Glutamatergic neuron (in vitro differentiated cells): ENCODE measurements around the gene NOPCHAP1. TPM values are rescaled to one million over a fixed set of nuclear protein-coding genes. Genes with fewer than 3 reads are reported as not detected.

Source experiments
- DNase-seq: peaks from one replicate; pipeline ENCODE4 v3.0.0; 2022
- H3K27ac Mint-ChIP-seq: one replicate; pipeline ENCODE4 v1.8.0; 2020; ENCODE audit warnings: mild to moderate bottlenecking, mixed read lengths, inconsistent platforms; ENCODE audit not compliant: unreplicated experiment
- H3K27me3 Mint-ChIP-seq: one replicate; pipeline ENCODE4 v1.8.0; 2020; ENCODE audit warnings: mild to moderate bottlenecking, moderate library complexity, mixed read lengths, inconsistent platforms; ENCODE audit not compliant: unreplicated experiment
- H3K36me3 Mint-ChIP-seq: one replicate; pipeline ENCODE4 v1.8.0; 2020; ENCODE audit warnings: mild to moderate bottlenecking, mixed read lengths, inconsistent platforms; ENCODE audit not compliant: unreplicated experiment
- H3K4me1 Mint-ChIP-seq: one replicate; pipeline ENCODE4 v1.8.0; 2020; ENCODE audit warnings: mild to moderate bottlenecking, low read depth, mixed read lengths, inconsistent platforms; ENCODE audit not compliant: unreplicated experiment
- H3K4me3 Mint-ChIP-seq: one replicate; pipeline ENCODE4 v1.8.0; 2020; ENCODE audit warnings: mild to moderate bottlenecking, mixed read lengths, inconsistent platforms; ENCODE audit not compliant: unreplicated experiment
- H3K9me3 Mint-ChIP-seq: one replicate; pipeline ENCODE4 v1.8.0; 2020; ENCODE audit warnings: mild to moderate bottlenecking, moderate library complexity, mixed read lengths, inconsistent platforms; ENCODE audit not compliant: unreplicated experiment
- long read RNA-seq: library from polyadenylated mRNA; unstranded; transcript quantifications from one replicate; pipeline ENCODE4 v2.0.0, GENCODE V29; 2020; ENCODE audit not compliant: unreplicated experiment
- total RNA-seq: library from RNA; stranded (reverse); fragmentation: NEBNext Ultra II Directional; extraction: Animal tissue kit (Norgen Biotek cat#: 25700); gene quantifications from one replicate; pipeline ENCODE4 v1.2.1, GENCODE V29; 2021; ENCODE audit not compliant: unreplicated experiment
- TF ChIP-seq, protein P1 (sequence below): fragments of 200-600 bp; sonication (generic); IDR thresholded peaks from one replicate; pipeline ENCODE4 v1.5.0; 2021; ENCODE audit not compliant: partially characterized antibody, unreplicated experiment

The NOPCHAP1 gene, protein sequence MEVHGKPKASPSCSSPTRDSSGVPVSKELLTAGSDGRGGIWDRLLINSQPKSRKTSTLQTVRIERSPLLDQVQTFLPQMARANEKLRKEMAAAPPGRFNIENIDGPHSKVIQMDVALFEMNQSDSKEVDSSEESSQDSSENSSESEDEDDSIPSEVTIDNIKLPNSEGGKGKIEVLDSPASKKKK
- 19.3 TPM for total RNA-seq
- long read RNA-seq, full-length matches to known transcripts, result 7 of 7 reads
- long read RNA-seq, partial matches to known transcripts, result 0 of 7 reads
- long read RNA-seq, other reads (novel, unspliced or antisense), result 0 of 7 reads

DNA sequence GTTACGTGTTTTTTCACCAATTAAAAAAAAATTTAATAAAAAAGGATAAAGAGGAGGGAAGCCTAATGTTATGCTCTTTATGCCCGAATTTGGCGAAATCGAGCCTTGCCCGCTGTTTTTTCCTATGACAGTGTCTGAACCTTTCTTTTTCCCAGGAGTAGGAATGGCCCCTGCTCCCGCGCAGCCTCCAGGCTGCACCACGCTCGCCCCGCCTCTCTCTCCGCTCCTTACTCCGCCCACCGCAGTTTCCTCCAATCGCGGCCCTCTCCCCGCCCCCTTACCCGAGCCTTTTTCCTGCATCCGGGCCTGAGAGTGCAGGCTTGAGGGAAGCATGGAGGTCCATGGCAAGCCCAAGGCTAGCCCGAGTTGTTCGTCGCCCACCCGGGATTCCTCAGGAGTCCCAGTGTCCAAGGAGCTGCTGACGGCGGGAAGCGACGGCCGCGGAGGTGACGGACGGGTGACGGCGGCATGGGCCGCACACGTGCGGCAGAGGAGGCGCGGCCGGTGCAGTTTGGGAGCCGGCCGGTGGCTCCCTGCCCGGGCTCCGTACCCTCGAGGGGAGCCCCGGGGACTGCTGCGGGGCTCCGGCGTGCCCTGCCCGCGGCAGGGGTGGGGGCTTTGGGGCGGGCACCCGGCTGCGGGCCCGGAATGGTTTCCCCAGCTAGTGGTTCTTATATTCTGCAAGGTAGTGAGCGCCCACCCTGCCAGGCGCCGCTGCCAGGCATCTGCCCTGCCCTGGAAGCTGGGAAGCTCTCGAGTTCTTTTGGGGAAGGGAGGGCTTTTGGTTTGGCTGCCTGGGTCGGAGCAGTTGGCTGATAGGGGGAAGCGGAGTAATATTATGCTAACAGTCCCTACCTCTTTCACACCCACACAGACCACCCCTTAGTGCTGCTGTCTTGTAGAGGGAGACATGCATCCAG, at the start of gene NOPCHAP1:
TSS of gene NOPCHAP1 (plus strand) at position 295 of the 920 bp plus-strand sequence. CDS start at position 332, 37 bp downstream.
- no peaks in the 10 kb centered on the region for H3K36me3 Mint-ChIP-seq
- TF ChIP-seq, protein P1, sequence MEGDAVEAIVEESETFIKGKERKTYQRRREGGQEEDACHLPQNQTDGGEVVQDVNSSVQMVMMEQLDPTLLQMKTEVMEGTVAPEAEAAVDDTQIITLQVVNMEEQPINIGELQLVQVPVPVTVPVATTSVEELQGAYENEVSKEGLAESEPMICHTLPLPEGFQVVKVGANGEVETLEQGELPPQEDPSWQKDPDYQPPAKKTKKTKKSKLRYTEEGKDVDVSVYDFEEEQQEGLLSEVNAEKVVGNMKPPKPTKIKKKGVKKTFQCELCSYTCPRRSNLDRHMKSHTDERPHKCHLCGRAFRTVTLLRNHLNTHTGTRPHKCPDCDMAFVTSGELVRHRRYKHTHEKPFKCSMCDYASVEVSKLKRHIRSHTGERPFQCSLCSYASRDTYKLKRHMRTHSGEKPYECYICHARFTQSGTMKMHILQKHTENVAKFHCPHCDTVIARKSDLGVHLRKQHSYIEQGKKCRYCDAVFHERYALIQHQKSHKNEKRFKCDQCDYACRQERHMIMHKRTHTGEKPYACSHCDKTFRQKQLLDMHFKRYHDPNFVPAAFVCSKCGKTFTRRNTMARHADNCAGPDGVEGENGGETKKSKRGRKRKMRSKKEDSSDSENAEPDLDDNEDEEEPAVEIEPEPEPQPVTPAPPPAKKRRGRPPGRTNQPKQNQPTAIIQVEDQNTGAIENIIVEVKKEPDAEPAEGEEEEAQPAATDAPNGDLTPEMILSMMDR, result no peak
- peaks cover 6% of the 10 kb centered on the region for H3K4me1 Mint-ChIP-seq
- DNase-seq, result peak; percentile 97
- peak within 1 kb of the TSS; percentile 87 for H3K4me3 Mint-ChIP-seq
- H3K9me3 Mint-ChIP-seq, result no peaks in the 10 kb centered on the region
- peak within 1 kb of the TSS; percentile 55 for H3K27ac Mint-ChIP-seq
- no peaks in the 10 kb centered on the region for H3K27me3 Mint-ChIP-seq

DNA sequence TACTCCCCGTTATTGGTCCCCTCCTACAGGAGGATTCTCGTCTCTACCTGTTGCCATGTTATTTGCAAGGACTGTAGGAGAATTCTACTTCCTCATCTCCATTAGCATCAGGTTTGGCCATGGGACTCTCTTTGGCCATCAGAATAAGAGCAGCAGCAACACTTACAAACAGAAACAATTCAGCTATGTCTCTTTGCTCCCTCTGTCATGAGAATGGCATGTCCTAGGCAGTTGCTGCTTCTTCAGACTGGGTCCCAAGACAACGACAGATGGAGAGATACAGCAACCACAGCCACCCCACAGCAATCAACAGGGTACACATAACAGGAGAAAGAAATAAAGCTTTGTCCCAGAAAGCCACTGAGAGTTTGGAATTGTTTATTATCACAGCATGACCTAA, 47.7 kb upstream of the NOPCHAP1 start:
- Mint-ChIP-seq H3K4me3 (no peak overlapping the region), H3K36me3 (no peaks in the 10 kb centered on the region), H3K27ac (no peak overlapping the region), H3K9me3 (peaks cover 1% of the 10 kb centered on the region), H3K4me1 (peaks cover 6% of the 10 kb centered on the region), H3K27me3 (no peaks in the 10 kb centered on the region)
- TF ChIP-seq, protein P1, result no peak
- no peak for DNase-seq

DNA sequence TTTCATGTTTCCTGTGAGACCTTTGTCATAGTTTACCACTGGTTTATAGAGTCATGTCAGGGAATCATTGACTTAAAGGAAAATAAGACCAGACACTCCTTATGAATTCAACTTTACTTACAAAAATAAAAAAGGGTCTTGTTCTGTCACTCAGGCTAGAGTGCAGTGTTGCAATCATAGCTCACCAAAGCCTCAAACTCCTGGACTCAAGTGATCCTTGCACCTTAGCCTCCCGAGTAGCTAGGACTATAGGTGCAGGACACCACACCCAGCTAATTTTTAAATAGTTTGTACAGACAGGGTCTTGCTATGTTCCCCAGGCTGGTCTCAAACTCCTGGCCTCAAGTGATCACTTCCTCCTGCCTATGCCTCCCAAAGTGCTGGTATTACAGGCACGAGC, 47.0 kb upstream of the NOPCHAP1 start:
- H3K27me3 Mint-ChIP-seq, result no peaks in the 10 kb centered on the region
- peaks cover 4% of the 10 kb centered on the region for H3K9me3 Mint-ChIP-seq
- no peak for DNase-seq
- TF ChIP-seq, protein P1, result no peak
- no peak overlapping the region for H3K4me3 Mint-ChIP-seq
- no peak overlapping the region for H3K27ac Mint-ChIP-seq
- no peaks in the 10 kb centered on the region for H3K36me3 Mint-ChIP-seq
- H3K4me1 Mint-ChIP-seq, result peaks cover 6% of the 10 kb centered on the region

DNA sequence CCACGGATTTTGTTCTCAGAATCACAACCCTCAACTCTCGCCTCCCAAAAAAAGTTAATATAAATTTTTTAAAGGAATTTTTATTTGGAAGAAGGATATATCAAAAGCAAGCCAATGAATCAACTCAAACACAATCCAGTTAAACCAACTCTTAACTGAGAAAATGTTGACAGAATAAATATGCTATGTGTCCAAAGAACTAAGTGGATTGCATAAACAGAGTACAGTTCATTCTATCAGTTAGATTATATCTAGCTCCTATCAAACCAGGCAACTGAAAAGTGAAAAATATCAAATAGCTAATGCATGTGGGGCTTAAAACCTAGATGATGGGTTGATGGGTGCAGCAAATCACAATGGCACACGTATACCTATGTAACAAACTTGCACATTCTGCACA, 44.7 kb upstream of the NOPCHAP1 start:
- Mint-ChIP-seq H3K4me1 (peaks cover 6% of the 10 kb centered on the region), H3K27me3 (no peaks in the 10 kb centered on the region), H3K4me3 (no peak overlapping the region), H3K27ac (no peak overlapping the region), H3K9me3 (peaks cover 6% of the 10 kb centered on the region), H3K36me3 (no peaks in the 10 kb centered on the region)
- no peak for DNase-seq
- TF ChIP-seq, protein P1, result no peak
